ENCODE data around the gene ITGA11.

Gene ITGA11

GRCh38 chr15:68318008-68318835 lies 113.7 kb downstream of the ITGA11 start:
- H3K27me3 ChIP-seq: no peaks in the 10 kb centered on the region
- no peak overlapping the region for H3K4me3 ChIP-seq (ENCODE audit: low read depth, low read length)
- TF ChIP-seq, protein P1, sequence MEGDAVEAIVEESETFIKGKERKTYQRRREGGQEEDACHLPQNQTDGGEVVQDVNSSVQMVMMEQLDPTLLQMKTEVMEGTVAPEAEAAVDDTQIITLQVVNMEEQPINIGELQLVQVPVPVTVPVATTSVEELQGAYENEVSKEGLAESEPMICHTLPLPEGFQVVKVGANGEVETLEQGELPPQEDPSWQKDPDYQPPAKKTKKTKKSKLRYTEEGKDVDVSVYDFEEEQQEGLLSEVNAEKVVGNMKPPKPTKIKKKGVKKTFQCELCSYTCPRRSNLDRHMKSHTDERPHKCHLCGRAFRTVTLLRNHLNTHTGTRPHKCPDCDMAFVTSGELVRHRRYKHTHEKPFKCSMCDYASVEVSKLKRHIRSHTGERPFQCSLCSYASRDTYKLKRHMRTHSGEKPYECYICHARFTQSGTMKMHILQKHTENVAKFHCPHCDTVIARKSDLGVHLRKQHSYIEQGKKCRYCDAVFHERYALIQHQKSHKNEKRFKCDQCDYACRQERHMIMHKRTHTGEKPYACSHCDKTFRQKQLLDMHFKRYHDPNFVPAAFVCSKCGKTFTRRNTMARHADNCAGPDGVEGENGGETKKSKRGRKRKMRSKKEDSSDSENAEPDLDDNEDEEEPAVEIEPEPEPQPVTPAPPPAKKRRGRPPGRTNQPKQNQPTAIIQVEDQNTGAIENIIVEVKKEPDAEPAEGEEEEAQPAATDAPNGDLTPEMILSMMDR (IDR thresholded peaks at IDR 0.05; ENCODE audit: low read depth, low read length): no peak
- no peaks in the 10 kb centered on the region for H3K9me3 ChIP-seq
- H3K4me1 ChIP-seq: no peaks in the 10 kb centered on the region
- DNase-seq: no peak
- no peaks in the 10 kb centered on the region for H3K36me3 ChIP-seq

DNA sequence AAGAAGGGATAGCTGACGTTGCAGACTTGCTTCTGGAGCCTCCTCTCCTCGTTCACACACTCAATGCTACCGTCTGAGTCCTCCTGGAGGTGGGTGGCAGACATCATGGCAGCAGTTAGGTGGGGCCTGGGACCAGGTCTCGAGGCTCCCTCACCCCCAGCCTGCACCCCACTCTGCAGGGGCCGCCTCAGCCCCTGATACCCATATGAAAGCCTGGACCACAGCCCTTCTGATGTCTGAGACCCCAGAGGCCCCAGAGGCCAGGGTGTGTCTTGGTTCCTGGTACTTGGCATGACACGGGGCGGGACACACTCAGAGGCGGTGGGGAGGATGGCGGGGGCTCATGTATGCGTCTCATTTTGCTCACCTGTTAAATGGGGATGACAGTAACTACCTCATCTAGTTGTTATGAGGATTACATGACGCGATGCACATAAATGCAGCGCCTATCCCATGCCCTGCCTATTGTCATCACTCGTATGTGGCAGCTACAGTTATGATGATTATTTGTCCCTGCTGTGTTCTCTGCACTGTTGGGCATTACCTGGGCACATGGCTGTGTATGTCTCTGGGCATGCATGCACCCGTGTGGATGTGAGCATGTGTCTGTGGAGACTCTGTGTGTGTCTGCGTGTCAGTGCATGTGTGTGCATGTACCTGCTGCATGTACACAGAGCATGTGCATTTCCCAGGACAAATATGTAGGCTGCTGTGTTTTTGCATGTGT lies 114.5 kb downstream of the ITGA11 start:
- Histone ChIP-seq H3K36me3 (no peaks in the 10 kb centered on the region), H3K4me3 (ENCODE audit: low read depth, low read length) (no peak overlapping the region), H3K4me1 (no peaks in the 10 kb centered on the region), H3K27me3 (no peaks in the 10 kb centered on the region), H3K9me3 (no peaks in the 10 kb centered on the region)
- DNase-seq: no peak
- TF ChIP-seq, protein P1 (IDR thresholded peaks at IDR 0.05; ENCODE audit: low read depth, low read length): no peak

DNA sequence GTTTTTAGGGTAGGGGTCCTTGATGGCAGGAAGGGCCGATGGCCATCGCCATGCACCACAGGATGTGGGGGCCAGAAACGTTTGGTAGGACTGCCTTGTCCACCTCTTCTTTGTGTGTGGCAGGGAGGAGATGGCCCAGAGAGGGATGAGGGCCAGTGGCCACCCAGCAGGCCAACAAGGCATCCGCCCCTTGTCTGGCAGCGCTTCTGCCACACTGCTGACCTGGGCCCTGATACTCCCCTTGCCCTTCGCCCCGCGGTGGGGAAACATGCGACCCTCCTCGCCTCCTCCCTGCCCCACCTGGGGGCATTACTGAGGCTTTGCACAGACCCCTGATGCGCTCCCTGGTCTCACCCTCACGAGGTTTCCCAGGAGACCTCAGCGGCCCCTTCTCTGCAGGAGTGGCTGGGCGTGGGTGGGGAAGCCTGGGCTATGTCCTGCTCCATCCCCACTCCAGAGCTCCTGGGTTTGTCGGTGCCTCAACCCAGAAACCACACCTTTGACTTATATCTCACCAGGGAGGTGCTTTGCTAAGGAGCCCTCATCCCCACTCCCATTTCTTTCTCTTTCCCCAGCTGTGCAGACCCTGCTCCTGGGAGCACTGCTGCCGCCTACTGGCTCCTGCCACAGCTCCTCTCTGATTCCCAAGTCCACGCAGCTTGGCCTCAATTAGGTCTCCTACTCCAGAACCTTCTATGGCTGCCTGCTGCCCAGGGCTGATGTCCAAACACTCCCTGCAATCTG lies 115.7 kb downstream of the ITGA11 start:
- H3K27me3 ChIP-seq: no peaks in the 10 kb centered on the region
- no peaks in the 10 kb centered on the region for H3K36me3 ChIP-seq
- H3K4me1 ChIP-seq: no peaks in the 10 kb centered on the region
- TF ChIP-seq, protein P1 (IDR thresholded peaks at IDR 0.05; ENCODE audit: low read depth, low read length): peak; percentile 55
- DNase-seq: peak; percentile 42
- H3K4me3 ChIP-seq (ENCODE audit: low read depth, low read length): no peak overlapping the region
- no peaks in the 10 kb centered on the region for H3K9me3 ChIP-seq

DNA sequence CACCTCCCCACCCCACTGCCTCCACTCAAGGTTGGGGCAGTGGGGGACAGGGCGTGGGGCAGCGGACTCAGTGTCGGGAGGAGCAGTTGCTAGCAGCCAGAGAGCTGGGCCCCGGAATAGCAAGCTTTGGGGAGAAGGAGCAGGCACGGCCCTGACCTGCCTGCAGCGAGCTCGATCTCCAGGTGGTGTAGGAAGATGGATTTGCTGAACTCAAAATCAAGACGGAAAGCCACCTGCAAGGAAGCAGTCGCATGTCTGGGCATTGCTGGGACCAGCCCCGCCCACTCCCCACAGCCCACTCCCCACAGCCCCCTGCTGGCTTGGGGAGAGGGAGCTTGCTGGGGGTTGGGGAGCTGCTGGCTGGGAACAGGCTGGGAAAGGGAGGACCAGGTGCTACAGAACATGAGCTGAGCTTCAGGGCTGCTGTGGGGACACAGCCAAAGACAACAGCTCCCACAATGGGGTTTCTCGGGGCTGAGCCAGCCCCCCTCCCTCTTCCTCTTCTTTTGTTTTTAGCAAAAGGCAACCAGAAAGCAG lies 116.4 kb downstream of the ITGA11 start:
- Histone ChIP-seq H3K9me3 (no peaks in the 10 kb centered on the region), H3K27me3 (no peaks in the 10 kb centered on the region), H3K4me3 (ENCODE audit: low read depth, low read length) (no peak overlapping the region), H3K4me1 (peaks cover 6% of the 10 kb centered on the region), H3K36me3 (no peaks in the 10 kb centered on the region)
- TF ChIP-seq, protein P1 (IDR thresholded peaks at IDR 0.05; ENCODE audit: low read depth, low read length): no peak
- no peak for DNase-seq

- Histone ChIP-seq H3K9me3 (no peaks in the 10 kb centered on the region), H3K36me3 (no peaks in the 10 kb centered on the region), H3K4me3 (ENCODE audit: low read depth, low read length) (no peak overlapping the region), H3K27me3 (no peaks in the 10 kb centered on the region), H3K4me1 (peaks cover 7% of the 10 kb centered on the region)
- TF ChIP-seq, protein P1 (IDR thresholded peaks at IDR 0.05; ENCODE audit: low read depth, low read length): no peak
- DNase-seq: no peak
Observed at GRCh38 chr15:68315035-68315434, 116.9 kb downstream of the ITGA11 start.

All from BE2C (cell line).